ENCODE data around the gene SV2B. TPM values are rescaled to one million over a fixed set of nuclear protein-coding genes. Genes with fewer than 3 reads are reported as not detected.

The SV2B gene
- polyA plus RNA-seq, 3 donors: 0.12 to 0.97 (median 0.97) TPM

DNA sequence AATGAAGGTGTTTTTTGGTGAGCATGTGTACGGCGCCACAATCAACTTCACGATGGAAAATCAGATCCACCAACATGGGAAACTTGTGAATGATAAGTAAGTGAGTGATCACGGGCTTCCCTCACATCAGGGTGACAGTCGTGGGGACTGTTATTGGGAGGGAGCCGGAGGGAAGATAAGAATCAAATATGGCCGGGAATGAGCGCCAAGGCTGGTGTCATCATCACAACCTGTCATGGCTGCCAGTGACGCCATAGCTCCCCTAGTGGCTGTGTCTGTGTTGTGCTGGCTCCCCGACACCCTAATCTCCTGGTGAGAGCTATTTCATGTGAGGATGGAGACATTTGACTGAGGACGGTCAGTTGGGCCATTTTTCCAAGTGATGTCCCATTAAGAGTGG is 168.5 kb downstream of the SV2B start:
- no peak for DNase-seq

DNA sequence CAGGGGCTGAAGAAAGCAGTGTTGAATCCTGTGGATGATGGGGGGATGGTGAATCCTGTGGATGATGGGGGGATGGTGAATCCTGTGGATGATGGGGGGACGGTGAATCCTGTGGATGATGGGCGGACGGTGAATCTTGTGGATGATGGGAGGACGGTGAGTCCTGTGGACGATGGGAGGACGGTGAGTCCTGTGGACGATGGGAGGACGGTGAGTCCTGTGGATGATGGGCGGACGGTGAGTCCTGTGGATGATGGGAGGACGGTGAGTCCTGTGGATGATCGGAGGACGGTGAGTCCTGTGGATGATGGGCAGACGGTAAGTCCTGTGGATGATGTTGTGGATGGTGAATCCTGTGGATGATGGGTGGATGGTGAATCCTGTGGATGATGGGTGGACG is 170.7 kb downstream of the SV2B start:
- no peak for DNase-seq

DNA sequence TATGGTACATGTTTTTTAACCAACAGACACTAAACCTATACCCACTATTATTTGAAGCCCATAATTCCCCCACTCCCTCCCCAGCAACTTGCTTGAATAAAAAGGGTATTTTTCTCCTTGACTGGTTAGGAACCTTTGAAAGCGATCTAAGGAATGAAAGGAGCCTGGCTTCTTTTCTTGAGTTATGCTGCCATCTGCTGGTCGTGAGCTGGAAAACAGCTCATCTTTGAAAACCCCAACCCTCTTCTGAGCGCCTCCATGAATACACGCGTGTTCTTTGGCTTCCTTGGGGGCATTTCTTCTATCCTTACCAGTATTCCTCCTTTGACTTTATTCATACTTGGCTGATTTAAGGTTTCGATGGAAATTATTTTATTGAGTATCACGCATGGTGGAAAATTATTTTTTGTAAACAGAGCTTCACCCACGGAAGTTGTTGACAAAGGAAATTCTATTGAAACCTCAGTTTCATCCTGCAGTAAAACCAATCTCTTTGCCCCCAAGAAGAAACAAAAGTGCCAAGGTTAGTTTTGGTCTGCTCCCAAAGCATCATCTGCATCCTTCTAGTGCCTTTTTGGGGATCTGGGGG is 171.6 kb downstream of the SV2B start:
- DNase-seq: peak; percentile 71

DNA sequence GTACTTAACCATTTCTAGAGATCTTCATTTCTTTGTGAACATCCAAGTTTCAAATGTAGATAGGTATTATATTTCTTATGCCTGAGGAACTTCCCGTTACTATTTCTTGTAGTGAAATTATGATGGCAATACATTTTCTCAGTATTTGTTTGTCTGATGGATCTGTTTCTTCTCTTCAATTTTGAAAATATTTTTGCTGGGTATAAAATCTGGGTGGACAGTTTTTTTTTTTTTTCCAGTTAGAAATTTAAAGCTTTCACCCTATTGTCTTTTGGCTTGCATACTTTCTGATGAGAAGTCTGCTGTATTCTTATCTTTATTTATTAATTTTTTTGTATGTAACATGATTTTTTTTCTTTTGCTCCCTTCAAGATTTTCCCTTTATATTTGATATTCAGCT is 175.8 kb downstream of the SV2B start:
- no peak for DNase-seq

DNA sequence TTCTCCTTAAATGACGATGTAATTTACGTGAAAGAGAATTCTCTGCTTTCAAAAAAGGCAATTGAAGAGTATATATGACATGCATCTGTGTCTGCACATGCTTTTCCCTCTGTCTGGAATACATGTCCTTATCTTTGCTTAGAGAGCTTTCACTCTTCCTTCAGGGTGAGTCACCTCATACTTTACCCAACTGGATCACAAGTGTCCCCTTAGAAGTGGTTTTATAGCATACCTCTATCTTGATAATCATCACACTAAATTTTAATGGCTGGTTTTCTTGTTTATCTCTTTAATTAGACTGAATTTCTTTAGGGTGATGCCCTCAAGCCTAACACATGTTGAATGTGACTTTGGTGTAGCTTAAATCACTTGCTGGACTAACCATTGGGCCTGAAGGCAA is 178.9 kb downstream of the SV2B start:
- no peak for DNase-seq

DNA sequence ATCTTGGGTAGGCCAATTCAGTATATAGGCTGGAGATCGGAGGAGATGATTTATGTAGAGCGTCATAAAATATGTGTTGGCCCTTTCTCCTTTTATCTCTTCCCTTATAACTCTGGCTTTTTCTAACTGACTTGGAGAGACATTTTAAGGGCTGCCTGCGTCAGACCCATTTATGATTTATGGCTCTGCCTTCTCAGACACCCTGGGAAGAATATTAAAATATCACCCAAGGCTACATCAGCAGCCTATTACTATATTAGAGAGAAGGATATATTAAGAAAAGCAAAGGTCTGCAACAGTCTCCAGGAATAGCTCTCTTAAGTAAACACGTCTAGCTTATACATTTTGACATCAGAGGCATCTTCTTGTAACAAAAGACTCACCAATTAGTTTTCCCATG is 179.4 kb downstream of the SV2B start:
- DNase-seq: no peak

DNA sequence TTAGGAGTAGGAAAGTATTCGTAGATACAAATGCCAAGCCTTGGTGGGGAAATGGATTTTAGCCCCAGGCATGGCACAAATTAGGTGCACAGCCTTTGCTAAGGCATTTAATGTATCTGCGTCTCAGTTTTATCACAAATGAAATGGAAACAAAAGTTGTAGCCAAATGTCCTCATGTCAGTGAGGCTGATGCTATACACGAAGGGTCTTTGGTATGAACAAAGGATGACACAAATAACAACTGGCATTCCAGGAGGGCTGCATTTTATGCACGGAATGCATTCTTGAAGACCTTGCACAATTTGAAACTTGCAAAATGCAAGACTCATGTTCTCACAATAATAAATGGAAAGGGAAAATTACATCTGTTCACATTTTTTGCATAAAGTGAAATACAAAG is 181.9 kb downstream of the SV2B start:
- DNase-seq: no peak

DNA sequence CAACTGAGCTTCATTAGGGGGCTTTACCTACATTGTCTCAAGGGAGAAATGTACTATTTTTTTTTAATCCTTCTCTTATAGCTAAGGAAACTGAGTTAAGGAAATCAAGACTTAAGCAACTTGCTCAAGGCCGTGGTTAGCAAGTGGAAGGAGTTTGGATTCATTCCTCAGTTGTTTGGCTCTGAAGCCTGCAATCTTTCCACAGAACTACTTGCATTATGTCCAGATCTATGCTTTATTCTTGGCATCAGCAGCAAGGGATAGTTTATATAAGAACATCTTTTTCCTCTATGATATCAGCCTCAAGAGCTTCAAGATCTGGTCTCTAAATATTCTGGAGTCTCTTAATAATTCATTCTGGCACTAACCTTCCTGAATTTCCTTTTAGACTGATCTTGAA is 182.4 kb downstream of the SV2B start:
- DNase-seq: no peak

DNA sequence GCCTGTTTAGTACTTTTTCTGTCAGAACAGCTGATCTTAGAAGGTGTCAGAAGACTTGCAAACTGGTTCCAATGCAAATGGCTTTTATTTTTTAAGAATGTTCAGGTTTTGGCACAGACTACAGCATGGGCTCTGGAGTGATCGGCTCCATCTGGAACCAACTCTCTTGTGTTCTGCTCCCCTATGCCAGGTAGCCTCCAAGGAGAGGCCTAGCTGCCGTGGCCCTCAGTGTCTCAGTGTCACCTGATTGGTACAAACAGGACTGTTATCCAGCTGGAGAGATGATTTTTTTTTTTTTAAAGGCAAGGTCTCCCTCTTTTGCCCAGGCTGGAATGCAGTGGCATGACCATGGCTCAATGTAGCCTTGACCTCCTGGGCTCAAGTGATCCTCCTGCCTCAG is 183.1 kb downstream of the SV2B start:
- no peak for DNase-seq

DNA sequence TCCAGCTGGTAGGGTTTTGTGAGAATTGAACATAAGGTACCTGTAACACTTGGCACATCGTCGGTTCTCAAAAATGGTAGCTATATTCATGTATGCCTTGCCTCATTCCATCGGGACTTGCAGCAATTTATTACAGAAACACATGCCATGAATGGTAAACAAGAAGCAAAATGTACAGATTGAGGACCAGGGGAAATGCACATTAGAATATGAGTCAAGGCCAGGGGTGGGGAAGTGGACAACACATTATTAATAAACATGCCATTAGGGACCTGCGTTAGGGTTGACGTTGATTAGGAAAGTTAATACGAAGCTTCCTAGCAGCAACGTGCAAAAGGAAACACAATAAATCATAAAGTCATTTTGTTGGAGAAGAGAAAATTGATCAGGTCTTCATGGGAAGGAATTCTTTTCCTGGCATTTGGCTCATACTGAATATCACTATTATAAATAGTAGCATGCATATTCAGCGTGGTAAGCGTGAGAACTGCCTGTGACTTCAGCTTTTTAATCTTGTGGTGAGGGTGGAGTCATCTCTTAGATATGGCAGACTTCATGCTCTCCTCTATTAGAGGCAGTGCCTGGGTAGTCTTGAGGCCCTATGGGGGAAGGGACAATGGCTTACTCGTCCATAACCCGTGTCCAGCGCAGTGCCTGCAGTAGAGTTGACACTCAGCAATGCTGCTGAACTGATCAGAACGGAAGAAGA is 184.9 kb downstream of the SV2B start:
- DNase-seq: no peak

DNA sequence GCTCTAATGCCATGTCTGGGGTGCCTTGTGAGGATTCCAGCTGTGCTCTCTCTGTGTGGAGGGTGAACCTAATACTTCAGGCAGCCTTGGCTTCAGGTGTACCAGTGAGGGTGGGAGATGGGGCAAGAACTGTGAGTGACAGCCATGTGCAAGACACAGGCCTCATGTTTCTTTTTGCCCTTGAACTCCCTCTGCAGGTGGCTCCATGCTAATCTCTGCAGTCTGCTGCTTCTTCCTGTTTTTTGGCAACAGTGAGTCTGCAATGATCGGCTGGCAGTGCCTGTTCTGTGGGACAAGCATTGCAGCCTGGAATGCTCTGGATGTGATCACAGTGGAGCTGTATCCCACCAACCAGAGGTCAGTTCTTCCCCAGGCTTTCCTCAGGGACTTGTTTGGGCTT is 189.3 kb downstream of the SV2B start:
- no peak for DNase-seq

DNA sequence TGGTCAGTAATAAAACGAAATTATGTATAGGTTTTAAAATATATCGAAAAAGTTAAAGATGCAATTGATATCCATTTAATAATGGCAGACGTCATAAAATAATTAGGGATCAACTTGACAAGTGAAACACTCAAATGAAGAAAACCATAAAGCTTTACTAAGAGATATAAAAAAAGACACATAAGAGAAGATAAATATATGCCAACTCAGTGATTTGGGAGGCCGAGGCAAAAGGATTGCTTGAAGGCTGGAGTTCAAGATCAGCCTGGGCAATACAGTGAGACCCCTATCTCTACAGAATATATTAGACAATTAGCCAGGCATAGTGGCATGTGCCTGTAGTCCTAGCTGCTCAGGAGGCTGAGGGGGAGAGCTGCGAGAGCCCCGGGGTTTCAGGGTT is 190.5 kb downstream of the SV2B start:
- no peak for DNase-seq

DNA sequence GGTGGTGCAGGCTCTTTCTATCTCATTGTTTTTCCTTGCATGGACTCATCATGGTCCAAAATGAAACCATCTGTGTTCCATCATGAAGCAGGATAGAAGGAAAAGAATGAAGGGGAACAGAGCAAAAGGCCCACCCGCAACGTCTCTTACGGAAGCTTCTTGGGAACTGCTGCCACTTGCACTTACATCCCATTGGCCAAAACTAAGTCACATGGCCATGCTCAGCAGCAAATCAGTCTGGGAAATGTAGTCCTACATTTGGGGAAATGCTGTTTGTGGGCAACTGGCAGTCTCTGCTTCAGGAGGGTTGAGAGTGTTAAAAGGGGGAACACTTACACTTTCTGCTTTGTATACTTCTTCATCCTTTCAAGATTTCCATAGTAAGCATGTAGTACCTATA is 191.6 kb downstream of the SV2B start:
- DNase-seq: no peak

DNA sequence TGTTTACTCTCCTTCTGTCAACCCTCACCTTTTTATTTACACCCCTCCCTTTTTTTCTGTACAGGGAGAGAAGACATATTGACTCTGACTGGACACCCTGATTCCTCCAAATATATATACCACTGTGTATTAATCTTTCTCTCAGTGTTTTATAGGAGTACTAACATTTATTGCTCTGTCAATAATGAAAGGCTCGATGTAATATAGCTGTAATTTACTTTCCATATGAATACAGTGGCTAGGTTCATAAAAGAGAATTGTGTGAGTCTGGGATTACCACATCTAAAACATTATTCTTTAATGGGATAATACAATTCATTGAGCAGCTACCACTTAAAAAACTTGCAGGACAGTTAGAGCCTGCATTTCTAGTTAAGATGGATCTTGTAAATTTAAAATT is 194.3 kb downstream of the SV2B start:
- no peak for DNase-seq

DNA sequence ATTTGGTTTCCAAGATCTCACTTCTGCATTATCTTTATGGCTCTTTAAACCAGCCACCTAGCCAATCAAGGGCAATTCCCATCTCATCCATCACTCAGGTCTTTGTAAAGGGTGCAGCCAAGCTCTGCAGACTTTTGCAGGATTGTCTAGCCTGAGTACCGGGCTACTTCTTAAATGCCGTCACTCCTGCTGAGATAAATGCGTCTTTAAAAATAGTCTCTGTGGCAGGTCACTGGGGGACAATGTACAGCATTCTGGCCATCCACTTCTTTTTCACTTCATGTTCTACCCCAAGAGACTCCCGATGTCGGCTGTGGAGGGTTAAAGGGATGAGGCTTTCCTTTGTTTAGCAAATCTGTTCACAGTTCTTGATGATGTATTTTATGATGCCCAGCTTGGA is 194.7 kb downstream of the SV2B start:
- no peak for DNase-seq

DNA sequence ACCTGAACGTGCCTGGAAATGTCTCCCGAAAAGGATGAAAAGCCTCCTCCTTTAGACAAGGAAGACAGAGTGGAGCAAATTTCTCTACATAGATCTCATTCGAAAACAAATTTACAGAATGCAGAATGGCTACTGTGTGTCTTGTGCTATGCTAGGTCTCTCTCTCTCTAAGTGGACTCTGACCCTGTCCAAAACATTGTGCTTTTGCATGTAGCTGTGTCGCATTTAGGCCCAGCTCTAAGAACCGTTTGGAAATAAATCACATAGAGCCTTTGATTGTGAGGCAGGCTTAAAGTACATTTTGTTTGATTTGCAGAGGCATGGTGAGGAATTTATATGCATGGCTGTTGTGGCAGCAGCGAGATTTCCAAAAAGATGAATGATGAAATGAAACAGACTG is 198.0 kb downstream of the SV2B start:
- DNase-seq: no peak

DNA sequence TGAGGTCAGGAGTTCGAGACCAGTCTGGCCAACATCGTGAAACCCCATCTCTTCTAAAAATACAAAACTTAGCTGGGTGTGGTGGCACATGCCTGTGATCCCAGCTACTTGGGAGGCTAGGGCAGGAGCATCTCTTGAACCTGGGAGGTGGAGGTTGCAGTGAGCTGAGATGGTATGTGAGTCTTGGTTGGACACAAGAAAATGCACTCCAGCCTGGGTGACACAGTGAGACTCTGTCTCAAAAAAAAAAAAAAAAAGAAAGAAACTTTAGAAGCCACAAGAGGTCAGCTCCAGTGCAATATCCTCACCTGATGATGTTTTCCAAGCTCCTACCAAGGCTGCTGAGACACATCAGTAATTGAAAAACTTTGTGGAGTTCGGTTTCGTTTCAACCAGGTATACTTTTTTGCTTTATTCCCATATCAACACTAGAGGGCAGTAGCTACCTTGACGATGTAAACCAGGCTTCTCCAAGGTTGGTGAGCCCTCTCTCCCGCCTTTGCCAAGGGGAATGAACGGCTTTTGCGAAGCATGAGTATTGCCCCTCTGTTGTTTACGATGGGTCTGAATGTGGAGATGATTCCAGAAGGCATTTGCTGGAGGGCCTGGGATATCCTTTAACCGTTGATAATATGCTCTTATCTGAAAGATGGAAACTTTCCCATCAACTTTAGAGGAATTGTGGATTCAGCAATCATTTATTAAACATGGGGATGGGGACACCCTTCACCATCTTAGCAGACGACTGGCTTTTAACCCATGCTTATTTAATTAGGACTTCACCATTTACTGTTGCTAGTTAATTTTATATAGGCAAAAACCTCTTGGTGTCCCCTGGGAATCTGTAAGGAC is 202.8 kb downstream of the SV2B start:
- peak; percentile 70 for DNase-seq

DNA sequence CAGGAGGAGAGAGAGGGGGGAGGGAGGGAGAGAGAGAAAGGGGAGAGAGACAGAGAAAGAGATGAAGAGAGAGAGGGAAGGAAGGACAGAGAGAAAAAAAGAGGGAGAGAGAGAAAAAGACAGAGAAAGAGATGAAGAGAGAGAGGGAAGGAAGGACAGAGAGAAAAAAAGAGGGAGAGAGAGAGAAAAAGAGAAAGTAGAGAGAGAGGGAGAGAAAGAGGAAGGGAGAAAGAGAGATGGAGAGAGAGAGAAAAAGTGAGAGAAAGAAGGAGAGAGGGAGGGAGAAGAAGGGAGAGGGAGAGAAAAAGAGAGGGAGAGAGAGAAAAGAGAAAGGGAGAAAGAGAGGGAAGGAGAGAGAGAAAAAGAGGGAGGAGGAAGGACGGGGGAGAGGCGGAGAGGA is 204.2 kb downstream of the SV2B start:
- no peak for DNase-seq

DNA sequence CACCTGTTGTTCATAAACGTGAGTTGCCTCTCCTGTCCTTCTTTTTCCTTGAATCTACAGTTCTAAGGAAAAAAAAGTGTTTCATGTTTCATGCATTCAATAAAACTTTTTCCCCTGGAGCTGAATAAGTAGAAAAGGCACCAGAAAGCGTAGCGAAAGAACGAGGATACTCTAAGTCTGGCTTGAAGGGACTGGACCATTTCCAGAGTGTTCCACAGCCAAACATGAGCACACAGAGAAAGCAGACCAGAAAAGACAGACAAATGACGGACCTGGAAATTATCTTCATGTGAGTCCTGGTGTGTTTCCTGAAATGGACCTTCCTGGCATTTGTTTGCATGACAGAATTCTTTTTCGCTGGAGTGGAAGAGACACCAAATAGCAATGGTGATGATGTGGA is 204.7 kb downstream of the SV2B start:
- no peak for DNase-seq

DNA sequence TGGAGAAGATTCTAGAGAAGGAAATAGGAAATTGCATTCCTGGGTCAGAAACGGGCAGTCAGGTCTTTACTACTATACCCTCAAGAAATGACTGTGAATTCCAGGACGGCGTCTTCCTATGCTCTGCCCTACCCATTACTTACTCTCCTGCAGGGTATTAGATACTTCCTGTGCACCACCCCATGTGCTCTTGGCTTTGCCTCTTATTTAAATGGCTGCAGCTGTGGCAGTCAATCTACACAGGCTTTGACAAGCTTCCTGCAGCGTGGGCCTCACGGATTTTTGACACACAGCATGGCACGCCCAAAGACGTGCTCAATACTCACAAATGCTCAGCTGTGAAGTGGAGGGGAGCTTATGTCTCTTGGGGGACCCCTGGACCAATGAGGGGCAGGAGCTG is 206.1 kb downstream of the SV2B start:
- DNase-seq: no peak

DNA sequence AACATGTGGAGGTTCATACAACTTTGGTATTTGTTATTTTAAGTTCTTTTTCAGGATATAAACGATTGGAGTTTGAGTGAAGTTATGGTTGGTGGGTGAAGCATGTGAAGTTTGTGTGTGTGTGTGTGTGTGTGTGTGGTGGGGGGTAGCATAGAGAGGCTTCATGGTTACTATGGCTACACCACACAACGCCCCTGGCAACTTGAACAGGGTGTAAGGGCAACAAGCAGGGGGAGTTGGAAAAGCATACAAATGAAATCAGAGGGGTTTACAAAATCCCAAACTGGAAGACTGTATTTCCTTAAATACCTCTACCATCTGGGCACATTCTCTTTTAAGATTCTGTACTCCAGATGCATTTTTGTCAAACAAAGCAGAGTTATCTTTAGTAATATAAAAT is 207.5 kb downstream of the SV2B start:
- peak; percentile 21 for DNase-seq

DNA sequence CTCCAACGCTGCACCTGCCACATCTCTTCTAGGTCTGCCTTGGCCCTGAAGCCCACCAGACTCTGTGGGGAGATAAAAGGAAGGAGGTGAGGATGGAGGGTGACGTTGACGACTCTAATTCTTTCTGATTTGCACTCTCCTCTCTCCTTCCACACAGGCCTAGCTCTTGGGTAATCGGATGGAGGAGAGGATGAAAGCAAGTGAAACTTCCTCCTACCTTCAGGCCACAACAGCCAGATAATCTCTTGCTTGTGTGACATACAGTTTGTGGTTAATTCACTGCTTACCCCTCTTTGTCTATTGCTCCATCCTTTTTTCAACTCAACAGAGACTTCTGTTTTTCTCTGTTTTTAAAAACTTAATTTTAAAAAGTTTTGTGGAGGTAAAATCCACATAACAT is 208.1 kb downstream of the SV2B start:
- DNase-seq: no peak

DNA sequence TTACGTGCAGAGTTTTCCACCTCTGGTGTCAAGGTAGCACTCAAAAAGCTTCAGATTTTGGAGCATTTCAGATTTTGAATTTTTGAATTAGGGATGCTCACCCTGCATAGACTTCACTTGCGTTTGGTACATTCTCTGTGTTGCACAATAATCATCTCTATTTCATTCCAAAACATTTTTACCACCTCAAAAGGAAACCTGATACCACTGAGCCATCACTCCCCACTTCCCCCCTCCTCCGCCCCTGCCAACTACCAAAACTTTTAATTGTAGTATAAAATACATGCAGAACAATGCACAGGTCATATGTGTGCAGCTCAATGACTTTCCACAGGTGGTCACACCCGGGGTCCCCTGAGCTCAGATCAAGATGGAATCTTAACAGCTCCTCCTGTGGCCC is 208.8 kb downstream of the SV2B start:
- DNase-seq: no peak
